Gastrocnemius medialis (tissue), 4 donors: ENCODE data around the gene ZSCAN21.

Source experiments
- CTCF ChIP-seq, 5 experiments: fragments of 450-650 bp in 3 of 5; fragments of 200-600 bp in 2 of 5; sonication (generic) in 2 of 5; IDR thresholded peaks in 4 of 5; conservative IDR thresholded peaks in 1 of 5; 1 replicate in 4 of 5; 2 replicates in 1 of 5; pipeline ENCODE4 v1.5.1; 2016 to 2019; ENCODE audit warnings: antibody characterized with exemption in 5 of 5, mild to moderate bottlenecking in 3 of 5, moderate library complexity in 3 of 5
- POLR2A ChIP-seq, 2 donors: fragments of 450-650 bp; IDR thresholded peaks; one replicate each; pipeline ENCODE4 v1.6.1; 2017; ENCODE audit warnings: antibody characterized with exemption in 2 of 2, mild to moderate bottlenecking in 2 of 2, moderate library complexity in 2 of 2

- no peak for TF ChIP-seq CTCF (IDR thresholded peaks at IDR 0.05 in 4 of 5, conservative IDR thresholded peaks at IDR 0.05 in 1 of 5)
- TF ChIP-seq POLR2A (IDR thresholded peaks at IDR 0.05) = no peak
Observed at GRCh38 chr7:100087055-100087750, 37.6 kb downstream of the ZSCAN21 start.
